EL (cell line): ENCODE measurements around the gene APMAP.

Source experiments
- DNase-seq: peaks from one replicate; pipeline ENCODE4 v3.0.0-alpha.2; 2016

APMAP gene

DNA sequence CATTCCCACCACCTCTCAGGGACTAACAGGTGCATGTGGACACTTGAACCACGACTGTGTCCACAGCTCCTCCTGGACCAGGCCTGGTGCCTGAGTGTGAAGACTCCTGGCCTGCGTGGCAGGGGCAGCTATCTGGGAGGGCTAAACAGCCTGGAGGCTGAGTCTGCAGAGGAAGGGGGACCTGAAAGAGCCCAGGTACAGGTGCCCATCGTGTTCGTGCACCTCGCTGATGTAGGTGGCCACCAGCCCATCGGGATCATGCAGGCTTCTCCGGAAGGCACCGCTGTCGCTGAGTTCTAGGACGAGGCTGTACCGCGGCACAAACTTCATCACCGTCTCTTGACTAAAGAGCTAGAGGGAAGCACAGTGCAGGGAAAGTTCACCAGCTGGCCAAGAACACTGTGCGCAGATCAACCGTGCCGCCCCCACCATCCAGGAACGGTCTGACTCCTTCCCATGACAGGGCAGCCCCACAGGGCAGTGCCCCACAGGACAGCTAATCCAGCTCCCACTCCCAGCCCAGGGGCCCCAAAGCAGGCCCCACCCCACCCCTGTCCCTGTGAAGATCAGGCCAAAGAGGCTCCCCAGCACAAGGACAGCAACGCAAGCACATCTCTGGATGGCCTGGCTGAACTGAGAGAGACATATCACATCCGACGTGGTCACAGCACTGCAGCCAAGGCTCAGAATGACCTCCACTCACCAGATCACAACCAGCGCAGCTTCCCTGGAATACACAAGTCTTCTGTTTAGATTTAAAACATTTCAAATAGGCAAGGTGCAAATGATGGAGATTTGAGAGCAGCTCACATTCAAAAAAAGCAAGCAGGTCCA, 28.7 kb downstream of the APMAP start:
- DNase-seq, result no peak

DNA sequence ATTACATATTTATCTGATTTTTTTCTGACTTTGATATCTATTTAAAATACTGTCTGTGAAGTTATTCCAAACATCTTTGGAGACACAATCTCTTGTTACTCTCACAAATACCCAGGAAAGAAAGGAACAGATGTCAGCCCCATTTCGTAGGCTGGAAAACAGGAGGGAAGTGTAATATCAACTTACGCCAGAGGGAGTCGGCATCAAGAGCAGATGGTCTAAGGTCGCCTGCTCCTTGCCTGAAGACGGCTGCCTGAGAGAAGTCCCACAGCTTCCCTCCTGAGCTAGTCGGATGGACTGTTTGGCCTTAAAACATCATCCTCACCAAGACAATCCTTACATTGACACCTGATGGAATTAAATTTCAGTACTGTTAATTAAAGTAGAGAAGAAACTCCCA, 30.0 kb downstream of the APMAP start:
- DNase-seq, result no peak

DNA sequence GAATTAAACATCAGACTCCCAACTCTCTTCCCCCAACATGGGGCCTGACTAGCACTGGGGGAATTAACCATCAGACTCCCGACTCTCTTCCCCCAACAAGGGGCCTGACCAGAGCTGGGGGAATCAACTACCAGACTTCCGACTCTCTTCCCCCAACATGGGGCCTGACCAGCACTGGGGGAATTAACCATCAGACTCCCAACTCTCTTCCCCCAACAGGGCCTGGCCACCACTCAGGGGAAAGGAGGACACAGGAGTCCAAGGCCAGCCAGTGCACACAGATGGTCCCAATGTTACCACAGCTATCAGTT, 30.4 kb downstream of the APMAP start:
- DNase-seq, result no peak

DNA sequence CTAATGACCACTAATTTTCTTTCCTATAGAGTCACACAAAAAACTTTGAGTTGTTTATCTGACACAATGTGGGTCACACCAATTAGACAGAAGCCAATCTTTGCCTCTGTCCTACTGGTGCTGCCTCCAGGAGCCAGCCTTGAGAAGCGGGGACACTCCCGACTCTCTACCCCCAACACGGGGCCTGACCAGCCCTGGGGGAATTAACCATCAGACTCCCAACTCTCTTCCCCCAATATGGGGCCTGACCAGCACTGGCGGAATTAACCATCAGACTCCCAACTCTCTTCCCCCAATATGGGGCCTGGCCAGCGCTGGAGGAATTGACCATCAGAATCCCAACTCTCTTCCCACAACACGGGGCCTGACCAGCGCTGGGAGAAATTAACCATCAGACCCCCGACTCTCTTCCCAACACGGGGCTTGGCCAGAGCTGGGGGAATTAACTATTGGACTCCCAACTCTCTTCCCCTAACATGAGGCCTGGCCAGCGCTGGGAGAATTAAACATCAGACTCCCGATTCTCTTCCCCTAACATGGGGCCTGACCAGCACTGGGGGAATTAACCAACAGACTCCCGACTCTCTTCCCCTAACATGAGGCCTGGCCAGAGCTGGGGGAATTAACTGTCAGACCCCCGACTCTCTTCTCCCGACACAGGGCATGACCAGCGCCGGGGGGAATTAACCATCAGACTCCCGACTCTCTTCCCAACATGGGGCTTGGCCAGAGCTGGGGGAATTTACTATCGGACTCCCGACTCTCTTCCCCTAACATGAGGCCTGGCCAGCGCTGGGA, 31.0 kb downstream of the APMAP start:
- DNase-seq, result no peak

DNA sequence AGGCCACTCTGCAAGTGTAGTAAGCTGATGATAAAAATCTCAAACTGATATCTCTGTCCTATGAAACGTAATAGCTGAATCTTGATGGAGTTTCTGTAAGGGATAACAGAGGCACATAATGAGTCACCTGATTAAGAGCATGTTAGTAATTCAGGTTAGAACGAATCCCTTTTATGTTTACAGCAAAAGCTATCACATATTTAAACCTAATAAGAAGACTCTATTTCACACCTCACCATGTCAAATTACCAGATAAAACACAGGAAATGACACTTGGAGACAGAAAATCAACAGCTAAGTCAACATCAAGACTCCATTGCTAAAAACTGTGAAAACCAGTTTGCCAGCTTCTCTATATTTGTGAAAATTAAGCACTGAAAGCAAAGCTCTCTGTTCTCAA, 31.7 kb downstream of the APMAP start:
- no peak for DNase-seq

DNA sequence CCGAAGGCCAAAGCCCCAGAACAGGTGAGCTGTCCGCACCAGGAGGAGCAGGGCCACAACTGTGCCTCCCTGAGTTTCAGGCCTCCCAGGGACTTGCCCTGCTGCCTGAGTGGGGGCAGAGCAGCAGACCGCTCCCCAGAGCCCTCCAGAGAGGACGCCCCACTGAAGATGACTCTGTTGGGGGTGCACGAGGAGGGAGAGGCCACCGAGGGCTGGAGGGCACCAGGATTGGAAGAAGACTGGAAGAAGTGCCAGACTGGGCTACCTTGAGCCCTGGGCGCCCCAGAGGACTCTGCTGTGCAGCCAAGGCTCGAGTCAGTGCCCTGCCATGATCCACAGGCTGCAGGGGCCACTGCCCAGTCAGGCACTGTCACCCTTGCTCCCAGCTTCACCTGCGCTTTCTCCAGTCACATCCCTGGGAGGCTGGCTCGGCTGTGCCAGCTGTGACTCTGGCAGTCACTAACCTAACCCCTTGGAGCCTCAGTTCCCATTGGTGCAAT, 32.2 kb downstream of the APMAP start:
- no peak for DNase-seq

DNA sequence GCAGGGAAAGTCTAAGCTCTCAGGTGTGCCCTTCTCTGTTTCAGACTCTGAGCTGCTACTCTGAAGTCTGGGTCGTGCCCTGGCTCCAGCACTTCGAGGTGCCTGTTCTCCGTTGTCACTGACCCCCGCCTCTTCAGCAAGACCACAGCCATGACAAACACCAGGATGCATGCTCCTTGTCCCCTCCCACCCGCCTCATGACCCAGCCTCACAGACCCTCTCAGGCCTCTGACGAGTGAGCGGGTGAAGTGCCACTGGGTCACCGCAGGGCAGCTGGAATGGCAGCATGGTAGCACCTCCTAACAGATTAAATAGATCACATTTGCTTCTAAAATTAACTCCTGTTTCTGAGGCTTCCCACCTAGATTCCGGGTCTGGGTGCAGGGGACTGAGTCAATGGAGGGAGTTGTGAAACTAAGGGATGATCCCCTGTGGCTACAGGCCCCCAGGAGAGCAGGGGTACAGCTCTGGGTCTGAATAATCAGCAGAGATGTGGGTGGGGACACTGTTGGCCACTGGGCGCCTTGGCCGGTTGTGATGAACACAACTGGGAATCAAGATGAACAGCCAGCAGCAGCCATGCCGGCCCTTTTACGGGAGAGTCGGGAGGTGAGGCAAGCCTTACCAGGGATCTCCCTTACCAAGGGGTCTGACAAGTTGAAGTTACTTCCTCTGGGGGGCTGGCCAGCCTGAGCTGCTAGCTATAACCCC, 32.8 kb downstream of the APMAP start:
- DNase-seq, result no peak

DNA sequence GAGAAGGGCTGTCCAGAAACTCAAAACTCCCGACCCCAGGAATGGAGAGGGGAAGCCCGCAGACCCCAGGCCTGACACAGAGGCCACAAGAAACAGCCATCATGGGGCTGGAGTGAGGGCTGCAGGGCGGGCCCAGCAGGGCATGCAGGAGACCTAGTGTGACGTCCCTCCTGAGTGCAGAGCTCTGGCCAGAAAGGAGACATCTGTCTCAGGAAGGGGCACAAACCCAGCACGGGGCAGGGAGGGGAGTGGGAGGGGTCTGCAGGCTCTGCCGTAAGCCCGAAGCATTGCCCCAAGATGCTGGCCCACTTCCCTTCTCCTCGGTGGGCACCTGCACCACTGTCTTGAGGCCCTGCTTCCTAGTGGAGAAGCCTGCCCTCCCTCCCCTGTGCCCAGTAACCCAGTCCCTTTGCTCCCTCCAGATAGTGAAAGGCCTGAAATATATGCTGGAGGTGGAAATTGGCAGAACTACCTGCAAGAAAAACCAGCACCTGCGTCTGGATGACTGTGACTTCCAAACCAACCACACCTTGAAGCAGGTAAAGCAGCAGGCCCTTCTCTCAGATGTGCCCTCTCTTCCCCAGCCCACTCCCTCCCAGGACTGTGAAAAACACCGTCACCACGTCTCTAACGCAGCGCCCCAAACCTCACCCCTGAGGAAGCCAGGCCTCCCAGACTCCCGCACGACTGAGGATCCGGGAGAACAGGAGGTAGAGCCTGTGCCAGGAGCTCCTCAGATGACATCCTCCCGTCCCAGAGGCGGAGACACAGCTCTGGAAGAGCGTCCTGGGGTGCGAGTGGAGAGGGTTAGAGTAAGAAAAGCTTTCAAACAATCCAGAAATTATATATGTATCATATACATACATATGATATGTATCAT, 33.8 kb downstream of the APMAP start:
- DNase-seq, result no peak

DNA sequence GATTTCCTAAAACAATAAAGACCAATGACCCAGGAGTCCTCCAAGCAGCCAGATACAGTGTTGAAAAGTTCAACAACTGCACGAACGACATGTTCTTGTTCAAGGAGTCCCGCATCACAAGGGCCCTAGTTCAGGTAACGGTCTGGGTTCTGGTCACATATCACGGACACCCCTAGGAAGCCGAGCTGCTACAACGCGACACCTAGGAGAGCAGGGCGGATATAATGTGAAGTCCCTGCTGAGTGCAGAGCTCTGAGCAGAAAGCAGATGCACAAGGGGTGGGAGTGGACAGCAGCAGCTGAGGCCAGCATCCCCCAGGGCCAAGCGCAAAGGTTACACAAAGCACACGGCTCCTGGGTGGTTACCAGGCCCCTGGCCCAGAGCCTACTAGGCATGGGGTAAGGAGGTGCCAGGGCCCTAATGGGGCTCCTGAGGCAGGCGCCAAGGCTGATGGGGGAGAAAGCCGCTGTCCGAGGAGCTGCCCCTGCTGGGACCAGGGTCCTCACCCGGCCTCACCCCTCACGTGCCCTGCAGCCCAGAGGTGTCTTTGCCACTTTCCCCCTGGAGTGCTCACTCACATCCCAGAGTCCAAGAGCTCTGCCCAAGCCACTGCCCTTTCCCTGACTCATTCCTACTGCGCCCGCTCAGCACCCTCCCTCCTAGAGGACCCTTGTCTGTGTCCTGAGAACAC, 35.1 kb downstream of the APMAP start:
- DNase-seq, result no peak

DNA sequence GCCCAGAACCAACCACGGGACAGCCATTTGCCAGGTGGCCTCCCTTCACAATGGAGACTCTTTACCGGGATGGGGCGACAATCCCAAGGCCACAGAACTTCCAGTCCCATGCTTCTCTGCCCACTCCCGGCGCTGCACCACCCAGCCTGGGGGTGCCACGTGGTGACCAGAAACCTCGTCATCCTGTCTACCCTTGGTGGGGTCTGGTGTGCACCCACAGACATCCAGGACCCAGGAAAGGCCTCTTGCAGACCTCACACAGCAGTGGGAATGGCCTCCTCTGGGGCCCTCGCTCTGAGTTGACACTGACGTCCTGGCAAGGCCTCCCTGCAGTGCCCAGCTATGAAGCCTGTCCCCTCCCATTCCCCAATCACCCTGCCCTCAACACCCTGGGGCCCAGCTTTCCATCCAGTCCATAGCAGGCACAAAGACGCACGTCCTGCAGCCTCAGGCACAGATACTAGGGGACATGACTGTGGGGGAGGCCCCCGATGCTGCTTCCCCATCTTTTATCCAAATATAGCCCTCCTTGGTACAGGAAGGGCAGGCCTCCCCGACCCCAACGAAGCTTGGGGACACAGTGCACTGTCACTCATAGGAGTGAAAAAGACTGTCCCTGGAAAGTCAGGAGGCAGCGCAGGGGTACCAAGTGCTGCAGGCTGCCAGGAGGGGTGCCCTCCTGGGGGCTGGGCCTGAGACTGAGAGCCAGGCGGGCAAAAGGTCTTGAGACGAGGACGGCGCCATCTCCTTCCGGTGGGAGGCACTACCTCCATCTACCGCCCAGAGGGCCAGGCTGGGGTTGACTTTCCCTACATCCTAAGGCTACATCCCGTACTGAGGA, 36.3 kb downstream of the APMAP start:
- no peak for DNase-seq

DNA sequence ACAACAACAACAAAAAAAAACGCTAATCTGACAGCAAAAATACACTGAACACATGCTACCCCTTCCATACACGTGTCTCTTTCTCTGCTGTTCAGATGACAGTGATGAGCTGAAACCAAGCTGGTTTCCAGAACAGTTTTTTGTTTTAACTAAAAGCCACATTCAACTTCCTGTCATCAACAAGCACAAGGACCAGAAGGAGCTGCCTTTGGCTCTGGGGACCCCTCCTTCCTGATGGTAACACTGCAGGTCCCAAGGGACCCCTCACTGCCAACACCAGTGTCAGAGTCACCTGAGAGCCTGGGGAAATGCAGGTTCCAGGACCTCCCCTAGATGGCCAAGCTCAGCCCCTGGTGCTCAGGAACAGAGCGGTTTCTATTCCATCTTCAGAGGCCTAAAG, 37.5 kb downstream of the APMAP start:
- DNase-seq, result no peak

DNA sequence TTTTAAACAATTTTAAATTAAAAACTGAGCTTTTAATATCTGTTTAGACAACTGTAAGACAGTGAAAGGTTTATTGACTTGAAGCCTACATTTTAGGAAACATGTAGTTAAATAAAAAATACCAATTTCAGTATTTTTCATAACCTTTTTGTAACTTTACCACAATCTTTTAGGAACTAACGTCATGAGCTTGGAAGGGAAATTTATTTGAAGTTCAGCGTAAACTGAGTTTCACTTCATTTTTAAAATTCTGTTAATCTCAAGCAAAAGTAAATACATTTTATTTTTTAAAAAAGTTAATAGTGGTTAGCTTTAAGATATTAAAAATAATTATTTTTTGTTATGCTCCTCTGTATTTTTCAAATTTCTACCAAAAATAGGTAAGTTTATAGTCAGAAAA, 38.0 kb downstream of the APMAP start:
- DNase-seq, result no peak

DNA sequence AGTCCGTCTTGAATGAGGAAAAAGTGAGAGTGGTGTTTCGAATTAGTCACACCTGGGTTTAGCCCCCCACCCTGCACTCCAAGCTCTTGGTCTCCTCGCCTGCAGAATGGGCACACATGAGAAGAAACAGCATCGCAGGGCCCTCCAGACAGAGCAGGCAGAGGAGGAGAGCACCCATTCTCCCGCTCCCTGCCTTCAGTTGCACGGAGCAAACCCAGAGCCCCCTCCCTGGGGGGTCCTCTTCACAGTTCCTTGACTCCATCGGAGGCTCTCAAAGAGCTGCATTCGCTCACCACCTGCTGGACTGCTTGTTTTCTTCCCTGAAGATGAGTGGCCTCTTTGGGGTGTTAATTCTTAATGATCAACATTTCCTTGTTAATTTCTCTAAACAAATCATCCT, 38.4 kb downstream of the APMAP start:
- no peak for DNase-seq

DNA sequence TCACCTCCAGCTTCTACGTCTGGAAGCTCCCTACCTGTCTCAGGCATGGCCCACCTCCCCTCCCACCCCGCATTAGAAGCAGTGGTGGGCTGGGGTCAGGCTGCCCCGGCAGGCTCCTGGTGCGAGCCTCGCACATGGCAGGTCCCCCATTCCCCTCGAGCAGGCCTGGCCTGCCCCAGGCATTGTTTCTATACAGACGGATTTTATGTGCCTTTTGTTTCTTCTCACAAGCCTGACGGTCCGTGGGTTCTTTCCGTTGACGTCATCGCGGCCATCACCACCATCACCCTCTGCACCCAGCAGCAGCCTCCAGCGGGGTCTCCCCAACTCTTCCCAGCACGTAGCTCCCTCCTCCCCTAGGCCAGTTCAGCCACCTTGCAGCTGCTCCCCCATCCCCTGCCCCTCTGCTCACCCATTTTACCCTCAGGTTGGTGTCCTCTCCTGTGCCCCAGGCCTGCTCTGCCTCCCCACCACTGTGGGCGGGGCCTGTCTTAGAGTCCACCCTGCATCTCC, 38.9 kb downstream of the APMAP start:
- no peak for DNase-seq

DNA sequence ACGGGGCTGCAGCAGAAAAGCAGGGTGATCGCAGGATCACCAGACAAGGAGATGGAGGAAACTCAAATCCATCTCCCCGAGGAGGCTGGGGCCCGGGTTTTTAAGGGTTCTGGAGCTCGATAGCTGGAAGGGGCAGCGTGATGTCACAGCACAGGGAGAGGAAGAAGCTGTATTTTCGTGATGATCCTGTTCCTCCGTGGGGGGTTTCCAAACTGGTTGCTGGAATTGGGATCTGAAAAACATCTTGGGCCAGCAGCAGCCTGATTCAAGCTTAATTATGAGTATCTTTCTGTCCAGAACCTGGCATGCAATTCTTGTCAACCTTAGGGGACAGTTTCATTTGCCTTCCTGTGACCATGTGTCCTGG, 39.4 kb downstream of the APMAP start:
- DNase-seq, result no peak

DNA sequence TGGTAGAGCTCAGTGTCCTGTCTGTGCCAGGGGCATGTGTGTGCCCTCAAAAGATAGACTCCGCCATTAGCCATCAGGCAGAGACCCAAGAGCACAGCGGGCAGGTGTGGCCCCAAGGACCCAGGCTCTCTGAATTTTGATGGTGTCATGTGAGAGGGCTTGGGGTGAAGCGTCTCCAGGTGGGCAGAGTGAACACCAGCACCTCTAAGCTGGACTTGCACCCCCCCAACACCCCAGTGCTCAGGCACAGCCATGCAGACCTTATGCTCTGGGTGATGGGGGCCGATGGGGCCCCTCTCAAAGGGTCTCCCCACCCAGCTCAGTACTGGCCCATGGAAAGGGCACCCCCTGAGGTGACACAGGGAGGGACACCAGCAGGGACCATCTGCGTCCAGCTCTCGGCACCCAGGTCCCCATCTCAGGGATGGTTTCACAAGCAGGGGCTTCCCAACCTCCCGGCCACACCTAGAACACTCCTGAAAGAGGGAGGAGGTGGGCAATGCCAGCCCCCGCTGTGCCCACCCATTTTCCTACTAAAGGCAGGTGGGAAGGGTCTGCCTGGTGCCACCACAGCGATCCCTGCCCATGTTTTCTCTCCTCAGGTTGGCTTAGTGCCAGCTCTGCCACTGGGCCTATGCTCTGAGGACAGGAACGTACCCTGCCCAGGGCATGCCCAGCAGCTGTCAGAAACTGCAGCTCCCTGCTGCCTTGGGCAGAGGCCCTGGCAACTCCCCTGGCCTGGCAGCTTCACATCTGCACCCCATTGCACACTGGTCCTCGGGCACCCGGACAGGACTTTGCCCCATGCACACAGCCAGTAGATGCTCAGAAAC, 40.0 kb downstream of the APMAP start:
- no peak for DNase-seq

DNA sequence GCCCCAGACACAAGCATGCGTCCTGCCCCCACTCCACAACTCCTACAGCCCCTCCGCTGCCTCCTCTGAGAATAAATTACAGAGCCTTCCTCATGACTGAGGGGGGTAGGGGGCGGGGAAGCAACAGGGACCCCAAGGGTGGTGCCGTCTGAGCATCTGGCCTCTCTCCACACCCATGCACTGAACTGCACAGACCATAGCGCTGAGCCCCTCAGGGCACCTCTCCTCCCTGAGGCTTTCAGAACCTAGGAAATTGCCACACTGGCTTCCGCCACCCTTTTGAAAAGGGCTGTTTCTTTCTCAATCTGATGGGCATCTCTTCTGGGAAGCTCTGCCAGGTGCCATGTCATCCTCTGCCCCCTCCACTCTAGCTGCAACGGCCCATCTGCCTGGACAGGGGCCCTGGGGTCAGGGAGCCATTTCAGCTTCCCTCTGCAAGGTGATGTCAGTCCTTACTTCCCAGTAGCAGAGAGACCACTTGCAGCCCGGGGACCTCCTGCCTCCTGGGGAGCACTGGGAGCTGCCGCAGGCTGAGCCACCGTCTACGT, 40.9 kb downstream of the APMAP start:
- DNase-seq, result no peak

DNA sequence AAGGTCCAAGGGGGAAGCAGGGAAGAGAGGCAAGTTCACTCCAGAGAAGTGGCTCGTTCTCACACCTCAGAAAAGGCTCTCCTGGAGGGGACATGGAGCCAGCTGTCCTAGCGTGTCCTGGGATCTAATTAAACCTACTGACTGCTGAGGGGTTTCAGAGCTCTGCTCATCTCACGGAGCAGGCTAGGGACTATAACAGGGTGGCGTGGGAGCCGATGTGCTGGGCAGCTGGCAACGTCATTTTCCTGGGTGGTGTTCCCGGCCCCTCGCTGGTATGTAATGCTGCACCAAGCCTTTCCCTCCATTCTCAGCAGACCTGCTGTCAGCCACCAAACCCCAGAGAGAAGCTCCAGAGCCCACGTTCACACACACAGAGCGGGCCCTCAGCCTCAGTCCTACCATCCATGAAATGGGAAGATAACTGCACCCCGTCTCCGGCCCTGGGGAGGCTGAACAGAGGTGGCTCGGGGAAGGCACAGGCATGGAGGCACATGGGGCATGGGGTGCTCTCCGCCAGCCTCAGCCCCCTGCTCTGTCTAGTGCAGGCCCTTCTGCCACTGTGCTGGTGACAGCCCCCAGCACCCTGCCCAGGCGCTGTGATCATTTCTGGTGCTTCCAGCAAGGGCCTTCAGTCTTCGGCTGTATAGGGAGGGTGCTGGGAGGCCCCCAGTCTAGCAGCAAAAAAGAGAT, 41.6 kb downstream of the APMAP start:
- no peak for DNase-seq
